Measurements from ENCODE around the gene PCSK5.

DNA sequence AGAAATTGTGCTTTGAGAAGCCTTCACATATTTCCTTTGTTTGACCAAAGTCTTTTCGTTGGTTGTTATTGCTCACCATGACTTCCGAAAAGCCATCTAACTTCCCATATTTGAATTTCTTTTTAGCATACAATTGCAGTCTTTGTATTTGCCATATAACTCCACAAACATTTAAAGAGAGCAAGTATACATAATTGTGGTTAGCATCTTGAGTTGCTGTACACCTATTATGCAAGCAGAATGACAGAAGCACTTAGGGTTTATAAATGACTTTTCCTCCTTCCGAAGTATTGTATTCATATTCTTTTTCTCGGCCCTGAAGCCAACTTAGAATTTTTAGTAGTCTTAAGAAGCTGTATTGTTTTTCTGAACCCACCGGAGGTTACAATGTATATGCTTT is 253.4 kb downstream of the PCSK5 start:
- TF ChIP-seq, protein P1, sequence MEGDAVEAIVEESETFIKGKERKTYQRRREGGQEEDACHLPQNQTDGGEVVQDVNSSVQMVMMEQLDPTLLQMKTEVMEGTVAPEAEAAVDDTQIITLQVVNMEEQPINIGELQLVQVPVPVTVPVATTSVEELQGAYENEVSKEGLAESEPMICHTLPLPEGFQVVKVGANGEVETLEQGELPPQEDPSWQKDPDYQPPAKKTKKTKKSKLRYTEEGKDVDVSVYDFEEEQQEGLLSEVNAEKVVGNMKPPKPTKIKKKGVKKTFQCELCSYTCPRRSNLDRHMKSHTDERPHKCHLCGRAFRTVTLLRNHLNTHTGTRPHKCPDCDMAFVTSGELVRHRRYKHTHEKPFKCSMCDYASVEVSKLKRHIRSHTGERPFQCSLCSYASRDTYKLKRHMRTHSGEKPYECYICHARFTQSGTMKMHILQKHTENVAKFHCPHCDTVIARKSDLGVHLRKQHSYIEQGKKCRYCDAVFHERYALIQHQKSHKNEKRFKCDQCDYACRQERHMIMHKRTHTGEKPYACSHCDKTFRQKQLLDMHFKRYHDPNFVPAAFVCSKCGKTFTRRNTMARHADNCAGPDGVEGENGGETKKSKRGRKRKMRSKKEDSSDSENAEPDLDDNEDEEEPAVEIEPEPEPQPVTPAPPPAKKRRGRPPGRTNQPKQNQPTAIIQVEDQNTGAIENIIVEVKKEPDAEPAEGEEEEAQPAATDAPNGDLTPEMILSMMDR (IDR thresholded peaks at IDR 0.05): no peak
- TF ChIP-seq POLR2A (IDR thresholded peaks at IDR 0.05): no peak

All from adrenal gland (tissue), 5 donors.